Measurements from ENCODE around the gene ZNF771. TPM values are rescaled to one million over a fixed set of nuclear protein-coding genes. Genes with fewer than 3 reads are reported as not detected.

The ZNF771 gene
- total and polyA plus RNA-seq, 12 donors, result 3.8 to 23.2 (median 5.1) TPM

GRCh38 chr16:30438835-30439234, 31.4 kb downstream of the ZNF771 start:
- peaks cover 0 to 16% (median 10%) of the 10 kb centered on the region in 9 donors for H3K36me3 ChIP-seq
- H3K27me3 ChIP-seq, result no peaks in the 10 kb centered on the region
- no peak overlapping the region for H3K4me3 ChIP-seq
- ATAC-seq (no peak), DNase-seq (no peak)
- no peaks in the 10 kb centered on the region for H3K9me3 ChIP-seq
- 94 to 97% methylated on average over 5 of the region's 5 CpGs for WGBS, 2 donors
- no peak overlapping the region for H3K27ac ChIP-seq
- intact Hi-C loops (cut with DNase I), result loop anchor here in 3 of 10 donors (10.0 kb wide), 3 partner anchors 46 to 196 kb away; no protein-coding TSS in a partner anchor
- no peak for TF ChIP-seq CTCF (IDR thresholded peaks at IDR 0.05)
- H3K4me1 ChIP-seq, result peaks cover 0 to 12% (median 6%) of the 10 kb centered on the region in 9 donors

GRCh38 chr16:30439720-30440348, 32.4 kb downstream of the ZNF771 start:
- intact Hi-C loops (cut with DNase I), result loop anchor here in 8 of 10 donors (5.0 to 10.0 kb wide), 7 partner anchors 45 to 195 kb away; partner anchors contain the start of genes ZNF768 (in 2 of the 8) and ZNF688 (in 1 of the 8)
- no peak for TF ChIP-seq CTCF (IDR thresholded peaks at IDR 0.05)

GRCh38 chr16:30443631-30444030, 36.2 kb downstream of the ZNF771 start:
- DNase-seq (no peak), ATAC-seq (no peak)
- Histone ChIP-seq H3K36me3 (peaks cover 0 to 22% (median 10%) of the 10 kb centered on the region in 9 donors), H3K4me1 (peaks cover 2 to 33% (median 18%) of the 10 kb centered on the region in 9 donors), H3K27ac (no peak overlapping the region), H3K9me3 (no peaks in the 10 kb centered on the region), H3K27me3 (no peaks in the 10 kb centered on the region), H3K4me3 (peak overlapping the region in 1 of 10 donors; percentile 98)
- intact Hi-C loops (cut with DNase I), result loop anchor here in 6 of 10 donors (2.0 to 10.0 kb wide), 6 partner anchors 81 to 191 kb away; partner anchors contain the start of genes ZNF768 (in 3 of the 6) and ZNF688 (in 1 of the 6)
- no peak for TF ChIP-seq CTCF (IDR thresholded peaks at IDR 0.05)
- 86 to 91% methylated on average over 2 of the region's 2 CpGs for WGBS, 2 donors

More at GRCh38 chr16:30439720-30440348, 32.4 kb downstream of the ZNF771 start:
- ATAC-seq (no peak), DNase-seq (no peak)
- no peaks in the 10 kb centered on the region for H3K9me3 ChIP-seq
- peaks cover 0 to 22% (median 10%) of the 10 kb centered on the region in 9 donors for H3K36me3 ChIP-seq
- 82 to 90% methylated on average over 6 of the region's 6 CpGs for WGBS, 2 donors
- H3K4me1 ChIP-seq, result peaks cover 0 to 22% (median 14%) of the 10 kb centered on the region in 9 donors
- H3K27ac ChIP-seq, result no peak overlapping the region
- no peak overlapping the region for H3K4me3 ChIP-seq
- no peaks in the 10 kb centered on the region for H3K27me3 ChIP-seq

GRCh38 chr16:30444231-30445148, 37.1 kb downstream of the ZNF771 start:
- DNase-seq (no peak), ATAC-seq (no peak)
- no peaks in the 10 kb centered on the region for H3K27me3 ChIP-seq
- intact Hi-C loops (cut with DNase I), result loop anchor here in 7 of 10 donors (2.0 to 10.0 kb wide), 8 partner anchors 80 to 248 kb away; partner anchors contain the start of genes ZNF768 (in 6 of the 7), ZNF688 (in 1 of the 7) and ZNF785 (in 1 of the 7)
- no peak for TF ChIP-seq CTCF (IDR thresholded peaks at IDR 0.05)
- no peaks in the 10 kb centered on the region for H3K9me3 ChIP-seq
- H3K4me3 ChIP-seq, result peak overlapping the region; percentile 70 to 98 (median 80)
- H3K36me3 ChIP-seq, result peaks cover 0 to 22% (median 10%) of the 10 kb centered on the region in 9 donors
- H3K4me1 ChIP-seq, result peaks cover 2 to 33% (median 18%) of the 10 kb centered on the region in 9 donors
- 95% methylated on average over 29 of the region's 29 CpGs for WGBS, 2 donors
- H3K27ac ChIP-seq, result peak overlapping the region in 8 of 10 donors; percentile 92 to 100 (median 96)
